Astrocyte (in vitro differentiated cells and primary cell): ENCODE measurements around the gene MED12L.

Source experiments
- CTCF ChIP-seq: IDR thresholded peaks from 2 replicates; pipeline ENCODE4 v1.5.1; 2011; ENCODE audit warnings: low read depth, mild to moderate bottlenecking, inconsistent platforms, low read length, moderate library complexity; ENCODE audit not compliant: insufficient read depth
- EZH2 ChIP-seq: IDR thresholded peaks from 2 replicates; pipeline ENCODE4 v1.6.1; 2012; ENCODE audit warnings: mild to moderate bottlenecking, low read length, inconsistent platforms; ENCODE audit not compliant: insufficient read depth

GRCh38 chr3:151085227-151085888 lies at the start of gene MED12L:
- TF ChIP-seq CTCF (no peak), EZH2 (peak; percentile 38)
